RWPE1 (cell line): ENCODE measurements around the gene HEG1.

Experiments
- CTCF ChIA-PET: fragments of 350-600 bp; sonication (Branson Sonifier 250); formaldehyde crosslinking; extraction: SDS; loops from one replicate; lab custom pipeline; 2021; lab: Yijun Ruan, JAX
- POLR2A ChIA-PET: fragments of 400-600 bp; formaldehyde crosslinking; extraction: SDS; loops from one replicate; lab custom pipeline; 2020; ENCODE audit warnings: antibody characterized with exemption; ENCODE audit not compliant: low non-redundant PET; lab: Yijun Ruan, JAX
- DNase-seq: peaks from one replicate; pipeline ENCODE4 v3.0.0; 2012; ENCODE audit warnings: low spot score
- H3K27ac ChIP-seq: fragments of 450-650 bp; 2 replicates; pipeline ENCODE4 v1.5.1; 2017
- TF ChIP-seq, protein P1 (sequence below): fragments of 450-650 bp; conservative IDR thresholded peaks from 2 replicates; pipeline ENCODE4 v1.5.1; 2017; ENCODE audit warnings: low read depth, mild to moderate bottlenecking

Gene HEG1

DNA sequence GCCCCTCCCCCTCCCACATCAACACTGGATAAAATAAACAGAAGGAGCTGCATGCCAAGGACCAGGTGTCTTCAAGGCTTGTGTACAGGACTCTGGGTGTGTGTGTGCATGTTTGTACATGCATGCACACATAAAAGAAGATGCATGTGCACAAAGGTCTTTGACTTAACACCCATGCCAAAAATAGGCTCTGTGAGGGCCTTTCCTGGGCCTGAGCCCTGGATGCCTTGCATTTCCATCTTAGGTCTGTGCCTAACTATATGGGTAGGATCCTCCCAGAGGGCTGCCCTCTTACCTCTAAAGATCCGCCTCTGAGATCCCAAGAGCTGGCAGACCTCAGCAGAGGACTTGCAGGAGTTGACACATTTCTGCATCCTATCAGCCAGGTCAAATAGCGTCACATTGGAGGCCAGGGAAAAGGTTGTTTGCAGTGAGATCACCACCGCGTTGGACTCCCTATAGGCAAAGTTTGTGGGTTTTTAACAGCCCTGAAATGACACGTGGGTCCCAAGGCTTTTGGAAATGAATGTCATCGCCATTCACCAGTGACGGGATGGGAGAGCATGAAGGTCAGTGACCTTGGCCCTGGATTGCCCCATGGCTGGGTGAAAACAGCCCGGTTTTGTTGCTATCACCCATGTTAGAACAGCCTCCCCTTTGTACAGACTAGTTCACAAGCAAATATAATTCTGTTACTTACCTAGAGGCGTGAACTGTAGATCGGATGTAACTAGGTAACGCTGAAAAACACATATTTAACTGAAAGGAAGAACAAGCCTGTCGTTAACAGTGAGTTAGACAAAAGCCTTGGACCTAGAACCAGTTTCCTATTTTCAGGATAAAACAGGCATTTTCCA, 54.0 kb downstream of the HEG1 start:
- 0 out of 2 replicates have a peak overlapping the region, but pooled peaks have one; percentile 15 for H3K27ac ChIP-seq
- POLR2A ChIA-PET = no interaction called here
- TF ChIP-seq, protein P1, sequence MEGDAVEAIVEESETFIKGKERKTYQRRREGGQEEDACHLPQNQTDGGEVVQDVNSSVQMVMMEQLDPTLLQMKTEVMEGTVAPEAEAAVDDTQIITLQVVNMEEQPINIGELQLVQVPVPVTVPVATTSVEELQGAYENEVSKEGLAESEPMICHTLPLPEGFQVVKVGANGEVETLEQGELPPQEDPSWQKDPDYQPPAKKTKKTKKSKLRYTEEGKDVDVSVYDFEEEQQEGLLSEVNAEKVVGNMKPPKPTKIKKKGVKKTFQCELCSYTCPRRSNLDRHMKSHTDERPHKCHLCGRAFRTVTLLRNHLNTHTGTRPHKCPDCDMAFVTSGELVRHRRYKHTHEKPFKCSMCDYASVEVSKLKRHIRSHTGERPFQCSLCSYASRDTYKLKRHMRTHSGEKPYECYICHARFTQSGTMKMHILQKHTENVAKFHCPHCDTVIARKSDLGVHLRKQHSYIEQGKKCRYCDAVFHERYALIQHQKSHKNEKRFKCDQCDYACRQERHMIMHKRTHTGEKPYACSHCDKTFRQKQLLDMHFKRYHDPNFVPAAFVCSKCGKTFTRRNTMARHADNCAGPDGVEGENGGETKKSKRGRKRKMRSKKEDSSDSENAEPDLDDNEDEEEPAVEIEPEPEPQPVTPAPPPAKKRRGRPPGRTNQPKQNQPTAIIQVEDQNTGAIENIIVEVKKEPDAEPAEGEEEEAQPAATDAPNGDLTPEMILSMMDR = no peak
- CTCF ChIA-PET = no interaction called here
- DNase-seq = no peak

DNA sequence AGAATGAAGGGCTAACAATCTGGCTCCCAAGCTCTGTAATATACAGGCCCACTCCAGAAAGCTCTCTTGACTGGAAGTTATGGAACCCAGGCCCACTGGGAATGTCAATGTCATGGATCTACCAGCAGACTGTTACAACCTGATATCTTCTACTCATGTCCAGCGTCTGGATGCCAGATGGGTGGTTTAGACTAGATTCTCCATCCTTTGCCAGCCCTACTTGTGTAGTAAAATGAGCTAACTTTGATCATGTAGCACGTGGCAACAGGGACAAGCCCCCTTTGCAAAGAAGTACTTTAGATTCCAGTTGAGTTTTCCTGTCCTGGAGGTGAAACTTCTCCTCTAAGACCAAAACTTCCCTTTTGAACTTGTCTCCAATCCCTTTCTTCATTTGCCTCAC, 55.1 kb downstream of the HEG1 start:
- CTCF ChIA-PET = interaction anchor here (0.5 kb wide), 1 partner anchor 438 kb away, joined by 3 read pairs; no protein-coding TSS in a partner anchor
- no peak for DNase-seq
- no peak overlapping the region for H3K27ac ChIP-seq
- POLR2A ChIA-PET = no interaction called here
- TF ChIP-seq, protein P1 = no peak

DNA sequence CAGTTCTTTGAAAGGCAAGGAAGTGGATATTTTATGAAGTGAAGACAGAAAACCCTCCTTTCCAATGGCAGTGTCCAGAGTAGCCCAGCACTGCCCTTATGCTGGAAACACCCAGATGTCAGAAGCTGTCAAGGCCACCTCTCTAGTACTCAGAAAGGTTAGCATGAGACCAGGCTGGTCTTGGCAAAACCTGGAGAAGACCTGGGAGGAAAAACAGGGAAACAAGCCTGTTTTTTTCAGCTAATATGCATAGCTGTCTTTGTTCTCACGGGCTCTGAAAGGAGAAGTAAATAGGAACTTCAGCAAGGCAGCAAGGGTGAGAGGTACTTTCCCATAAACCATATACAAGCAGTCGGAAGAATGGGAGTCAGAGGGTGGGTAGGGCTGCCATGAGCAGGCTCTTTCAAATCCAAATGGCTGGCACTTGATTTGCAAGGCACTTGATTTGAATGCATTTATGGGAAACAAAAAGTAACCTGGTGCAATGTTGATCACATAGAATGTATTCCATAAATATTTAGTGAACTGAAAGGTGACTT, 55.8 kb downstream of the HEG1 start:
- POLR2A ChIA-PET = no interaction called here

DNA sequence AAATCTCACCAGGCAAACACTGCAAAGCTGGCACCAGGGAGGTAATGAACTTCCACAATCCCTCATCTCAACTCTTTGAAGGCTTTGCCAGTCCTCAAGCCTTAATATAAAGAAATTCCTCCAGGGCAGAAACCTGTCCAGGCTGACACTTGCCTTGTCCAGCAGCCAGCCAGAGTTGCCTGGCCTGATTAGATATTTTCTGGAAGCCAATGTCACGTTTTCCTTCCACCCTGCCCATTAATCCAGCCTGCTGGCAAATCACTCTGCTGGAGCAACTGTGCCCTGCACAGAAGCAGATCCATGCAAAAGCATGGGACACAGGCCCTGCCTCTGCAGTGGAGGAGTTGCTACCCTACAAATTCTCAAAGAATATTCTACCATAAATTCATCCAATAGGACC, 56.5 kb downstream of the HEG1 start:
- TF ChIP-seq, protein P1 = no peak
- no peak overlapping the region for H3K27ac ChIP-seq
- DNase-seq = no peak
- CTCF ChIA-PET = interaction anchor here (0.6 to 1.1 kb wide), 2 partner anchors 171 to 437 kb away, joined by 3 to 5 read pairs; no protein-coding TSS in a partner anchor
- POLR2A ChIA-PET = no interaction called here

More for the DNA sequence above, 55.8 kb downstream of the HEG1 start:
- TF ChIP-seq, protein P1 = no peak
- DNase-seq = no peak
- no peak overlapping the region for H3K27ac ChIP-seq
- CTCF ChIA-PET = interaction anchor here (0.5 kb wide), 1 partner anchor 439 kb away, joined by 3 read pairs; no protein-coding TSS in a partner anchor

DNA sequence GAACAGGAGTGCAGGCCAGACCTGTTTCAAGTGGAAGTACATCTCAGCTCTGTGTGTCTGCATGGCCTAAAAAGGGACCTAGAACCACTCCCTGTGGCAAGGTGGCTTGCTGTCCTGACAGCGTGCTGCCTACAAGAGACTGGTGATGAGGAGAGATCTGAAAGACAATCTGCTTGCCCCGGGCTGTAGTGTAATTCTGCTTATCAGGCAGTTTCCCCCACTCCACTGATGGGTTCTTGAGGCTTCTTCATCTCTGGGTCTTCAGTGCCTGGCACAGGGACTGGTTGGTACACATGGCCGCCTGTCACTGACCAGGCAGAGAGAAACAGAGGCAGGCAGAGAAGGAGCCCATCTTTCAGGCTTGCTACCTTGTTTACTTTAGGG, 57.6 kb downstream of the HEG1 start:
- ChIA-PET CTCF (no interaction called here), POLR2A (no interaction called here)
- TF ChIP-seq, protein P1 = no peak
- no peak overlapping the region for H3K27ac ChIP-seq
- DNase-seq = no peak

DNA sequence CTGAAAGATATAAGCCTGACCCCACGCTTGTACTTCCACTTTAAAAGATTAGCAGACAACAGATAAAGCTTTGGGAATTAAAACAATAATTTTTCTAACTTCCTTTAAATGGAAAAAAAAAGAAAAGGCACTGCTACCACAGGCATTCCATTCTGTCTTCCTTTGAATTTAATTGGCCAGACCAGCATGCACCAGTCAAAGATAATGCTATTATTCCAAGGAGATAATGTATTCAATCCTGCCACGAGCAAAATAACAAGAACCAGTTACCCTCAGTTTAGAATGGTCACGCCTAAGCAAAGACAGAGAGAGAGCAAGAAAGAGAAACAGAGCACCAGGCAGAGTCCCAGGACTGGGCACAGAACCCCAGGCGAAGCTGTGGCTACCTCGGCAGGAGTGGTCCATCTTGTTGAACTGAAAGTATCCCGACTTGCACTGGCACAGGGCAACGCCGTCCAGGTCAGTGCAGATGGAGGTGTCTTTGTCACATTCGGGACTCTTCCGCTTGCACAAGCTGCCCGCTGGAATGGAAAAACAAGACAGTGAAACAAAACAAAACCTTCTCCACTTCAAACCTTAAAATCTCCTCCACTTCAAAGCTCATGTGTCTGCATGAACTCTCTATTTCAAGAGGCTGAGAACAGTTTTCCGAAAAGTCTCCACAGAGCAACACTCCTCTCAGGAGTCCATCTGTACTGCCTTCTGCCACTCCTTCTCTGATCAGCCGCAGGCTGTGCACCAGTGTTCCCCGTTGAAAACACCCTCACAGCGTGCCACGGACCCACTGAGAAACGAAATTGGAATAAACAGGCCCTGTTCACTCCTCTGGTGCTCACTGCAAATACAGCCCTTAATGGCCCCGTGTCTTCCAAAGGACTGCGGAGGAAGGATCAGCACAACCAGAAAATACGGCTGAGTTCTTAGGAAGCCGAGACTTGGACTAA, 58.2 kb downstream of the HEG1 start:
- CTCF ChIA-PET = no interaction called here
- no peak overlapping the region for H3K27ac ChIP-seq
- no peak for DNase-seq
- POLR2A ChIA-PET = no interaction called here
- TF ChIP-seq, protein P1 = no peak
